GM18502 (cell line): ENCODE data around the gene FAM107B.
"Not testable (repeated sequence)": the region's sequence is repeated elsewhere in the genome, so short reads cannot be mapped to it uniquely, and the experiment has no call there.

Experiments
- ATAC-seq: cut with Tn5 transposase; IDR thresholded peaks from one replicate; pipeline ENCODE4 v1.9.1; 2021; ENCODE audit warnings: mild to moderate bottlenecking; ENCODE audit not compliant: unreplicated experiment, poor library complexity

The FAM107B gene

GRCh38 chr10:14774797-14775196, at the start of gene FAM107B:
Gene FAM107B, minus strand, starts transcription at chr10:14774897. Its CDS starts 234 bp downstream, at chr10:14774663.
- ATAC-seq = no peak

GRCh38 chr10:14823966-14824365, 49.3 kb upstream of the FAM107B start:
- no peak for ATAC-seq

- ATAC-seq = no peak
Observed at GRCh38 chr10:14822879-14823755, 48.4 kb upstream of the FAM107B start.

- no peak for ATAC-seq
Observed at GRCh38 chr10:14821635-14822375, 47.1 kb upstream of the FAM107B start.

- ATAC-seq = no peak
Observed at GRCh38 chr10:14820775-14821154, 46.1 kb upstream of the FAM107B start.

GRCh38 chr10:14820010-14820774, 45.5 kb upstream of the FAM107B start:
- ATAC-seq = no peak

GRCh38 chr10:14816717-14817116, 42.0 kb upstream of the FAM107B start:
- not testable (repeated sequence) for ATAC-seq

- ATAC-seq = no peak
Observed at GRCh38 chr10:14815681-14816080, 41.0 kb upstream of the FAM107B start.

- ATAC-seq = no peak
Observed at GRCh38 chr10:14812271-14812670, 37.6 kb upstream of the FAM107B start.

GRCh38 chr10:14810969-14811953, 36.6 kb upstream of the FAM107B start:
- ATAC-seq = no peak

GRCh38 chr10:14806318-14806717, 31.6 kb upstream of the FAM107B start:
- ATAC-seq = no peak

GRCh38 chr10:14803827-14804226, 29.1 kb upstream of the FAM107B start:
- ATAC-seq = no peak

- ATAC-seq = no peak
Observed at GRCh38 chr10:14801723-14802122, 27.0 kb upstream of the FAM107B start.

GRCh38 chr10:14800397-14800796, 25.7 kb upstream of the FAM107B start:
- ATAC-seq = no peak

GRCh38 chr10:14798636-14799035, 23.9 kb upstream of the FAM107B start:
- ATAC-seq = no peak

- no peak for ATAC-seq
Observed at GRCh38 chr10:14787938-14788337, 13.2 kb upstream of the FAM107B start.

- no peak for ATAC-seq
Observed at GRCh38 chr10:14784459-14785055, 9.9 kb upstream of the FAM107B start.

GRCh38 chr10:14782691-14783363, 8.1 kb upstream of the FAM107B start:
- ATAC-seq = no peak

- no peak for ATAC-seq
Observed at GRCh38 chr10:14781763-14782162, 7.1 kb upstream of the FAM107B start.
